CD4-positive, alpha-beta T cell treated with Interleukin-17A for 4 hours (primary cell): Measurements from ENCODE around the gene ADGRG4.
A peak's percentile ranks its signal among the peaks of the same experiment; 100 is the strongest.
"Not testable (repeated sequence)": the region's sequence is repeated elsewhere in the genome, so short reads cannot be mapped to it uniquely, and the experiment has no call there.

Experiments used
- DNase-seq: peaks from one replicate; pipeline ENCODE4 v3.0.0-alpha.2; 2020; ENCODE audit warnings: mixed read lengths

Gene ADGRG4, protein sequence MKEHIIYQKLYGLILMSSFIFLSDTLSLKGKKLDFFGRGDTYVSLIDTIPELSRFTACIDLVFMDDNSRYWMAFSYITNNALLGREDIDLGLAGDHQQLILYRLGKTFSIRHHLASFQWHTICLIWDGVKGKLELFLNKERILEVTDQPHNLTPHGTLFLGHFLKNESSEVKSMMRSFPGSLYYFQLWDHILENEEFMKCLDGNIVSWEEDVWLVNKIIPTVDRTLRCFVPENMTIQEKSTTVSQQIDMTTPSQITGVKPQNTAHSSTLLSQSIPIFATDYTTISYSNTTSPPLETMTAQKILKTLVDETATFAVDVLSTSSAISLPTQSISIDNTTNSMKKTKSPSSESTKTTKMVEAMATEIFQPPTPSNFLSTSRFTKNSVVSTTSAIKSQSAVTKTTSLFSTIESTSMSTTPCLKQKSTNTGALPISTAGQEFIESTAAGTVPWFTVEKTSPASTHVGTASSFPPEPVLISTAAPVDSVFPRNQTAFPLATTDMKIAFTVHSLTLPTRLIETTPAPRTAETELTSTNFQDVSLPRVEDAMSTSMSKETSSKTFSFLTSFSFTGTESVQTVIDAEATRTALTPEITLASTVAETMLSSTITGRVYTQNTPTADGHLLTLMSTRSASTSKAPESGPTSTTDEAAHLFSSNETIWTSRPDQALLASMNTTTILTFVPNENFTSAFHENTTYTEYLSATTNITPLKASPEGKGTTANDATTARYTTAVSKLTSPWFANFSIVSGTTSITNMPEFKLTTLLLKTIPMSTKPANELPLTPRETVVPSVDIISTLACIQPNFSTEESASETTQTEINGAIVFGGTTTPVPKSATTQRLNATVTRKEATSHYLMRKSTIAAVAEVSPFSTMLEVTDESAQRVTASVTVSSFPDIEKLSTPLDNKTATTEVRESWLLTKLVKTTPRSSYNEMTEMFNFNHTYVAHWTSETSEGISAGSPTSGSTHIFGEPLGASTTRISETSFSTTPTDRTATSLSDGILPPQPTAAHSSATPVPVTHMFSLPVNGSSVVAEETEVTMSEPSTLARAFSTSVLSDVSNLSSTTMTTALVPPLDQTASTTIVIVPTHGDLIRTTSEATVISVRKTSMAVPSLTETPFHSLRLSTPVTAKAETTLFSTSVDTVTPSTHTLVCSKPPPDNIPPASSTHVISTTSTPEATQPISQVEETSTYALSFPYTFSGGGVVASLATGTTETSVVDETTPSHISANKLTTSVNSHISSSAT (N-terminal part only)

DNA sequence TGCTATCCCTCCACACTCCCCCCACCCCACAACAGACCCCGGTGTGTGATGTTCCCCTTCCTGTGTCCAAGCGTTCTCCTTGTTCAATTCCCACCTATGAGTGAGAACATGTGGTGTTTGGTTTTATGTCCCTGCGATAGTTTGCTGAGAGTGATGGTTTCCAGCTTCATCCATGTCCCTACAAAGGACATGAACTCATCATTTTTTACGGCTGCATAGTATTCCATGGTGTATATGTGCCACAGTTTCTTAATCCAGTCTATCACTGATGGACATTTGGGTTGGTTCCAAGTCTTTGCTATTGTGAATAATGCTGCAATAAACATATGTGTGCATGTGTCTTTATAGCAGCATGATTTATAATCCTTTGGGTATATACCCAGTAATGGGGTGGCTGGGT, at the start of gene ADGRG4:
ADGRG4 (plus strand) TSS at position 243 of the 400 bp plus-strand sequence. CDS start 7,815 bp downstream, outside the sequence.
- DNase-seq = not testable (repeated sequence)

DNA sequence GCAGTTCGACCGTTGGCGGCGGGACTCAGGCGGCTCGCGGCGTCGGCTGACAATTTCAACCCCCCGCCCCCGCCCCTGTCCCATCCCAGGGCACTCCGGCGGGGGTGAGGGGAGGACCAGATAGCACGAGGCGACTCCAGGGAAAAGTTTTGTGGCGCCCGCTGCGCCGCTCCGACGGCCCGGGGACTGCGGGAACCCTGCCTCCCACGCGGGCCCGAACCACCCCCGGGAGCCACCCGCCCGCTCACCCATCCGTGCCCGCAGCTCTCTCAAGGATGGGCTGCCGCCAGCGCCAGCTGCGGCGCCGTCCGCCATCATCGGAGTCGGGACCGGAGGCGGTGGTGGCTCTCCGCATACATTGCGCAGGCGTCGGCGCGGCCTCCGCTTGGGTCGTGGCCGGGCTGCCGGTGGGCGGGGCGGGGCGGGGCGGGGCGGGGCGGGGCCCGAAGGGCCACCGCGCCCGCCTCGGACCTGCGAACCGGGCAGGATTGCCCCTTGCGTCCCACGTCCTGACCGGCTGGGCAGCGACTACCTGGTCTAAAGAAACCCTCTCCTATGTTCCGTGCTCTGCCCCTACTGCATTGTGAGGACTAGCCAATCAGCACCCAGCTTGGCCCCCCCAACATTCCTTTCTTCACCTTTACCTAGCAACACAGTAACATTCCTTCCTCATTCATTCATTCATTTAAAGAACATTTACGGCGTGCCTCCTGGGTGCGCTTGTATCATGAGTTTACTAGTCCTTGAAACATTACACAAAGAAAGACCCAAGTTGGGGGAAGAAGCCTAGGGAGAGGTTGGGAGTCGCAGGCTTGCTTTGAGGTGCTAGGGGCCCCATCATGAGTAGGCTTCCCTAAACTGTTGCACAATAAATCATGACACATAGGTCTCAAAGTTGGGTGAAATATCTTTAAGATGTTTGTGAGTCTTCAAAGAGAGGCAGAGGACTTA, 49.4 kb upstream of the ADGRG4 start, which contains the start of gene MAP7D3:
MAP7D3 (minus strand) TSS at position 360 of the 951 bp plus-strand sequence; CDS start at position 318, 42 bp downstream.
- peak; percentile 78 for DNase-seq

DNA sequence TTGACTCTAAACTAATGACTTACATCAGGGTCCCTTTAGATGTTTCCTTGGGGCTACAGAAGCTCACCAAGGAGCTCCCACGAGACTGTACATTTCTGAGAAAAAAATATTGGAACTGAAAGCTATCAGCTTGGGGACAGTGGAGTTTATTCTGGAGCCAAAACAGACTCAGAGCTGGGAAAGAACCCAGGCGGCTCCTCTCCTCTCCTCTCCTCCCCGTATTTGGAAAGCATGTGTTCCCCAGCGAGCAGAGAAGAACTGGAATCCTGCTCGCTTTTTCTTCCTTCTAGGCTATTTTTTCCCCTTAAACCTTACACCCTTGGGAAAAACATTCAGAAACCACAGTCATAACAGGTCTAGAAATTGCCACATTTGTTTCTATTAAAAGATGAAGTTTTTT, 45.2 kb upstream of the ADGRG4 start:
- DNase-seq = no peak

DNA sequence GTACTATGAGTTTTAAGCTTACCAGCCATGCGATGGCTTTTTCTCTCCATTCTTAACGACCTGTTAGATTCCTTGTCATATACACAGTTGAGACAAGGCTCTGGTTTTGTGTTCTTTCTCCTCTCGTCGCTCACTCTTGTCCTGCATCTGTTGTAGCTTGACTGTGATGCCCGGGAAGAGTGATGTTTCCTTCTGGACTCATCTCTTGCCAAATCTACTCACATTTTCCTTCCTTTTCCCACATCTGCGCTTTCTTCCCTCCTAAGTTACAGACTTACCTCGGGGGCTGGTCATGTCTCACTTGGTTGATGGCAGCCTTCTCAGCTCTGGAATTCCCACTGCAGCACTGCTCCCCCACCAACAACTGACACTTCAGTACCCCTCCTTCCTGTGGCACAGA, 44.7 kb upstream of the ADGRG4 start:
- DNase-seq = no peak

DNA sequence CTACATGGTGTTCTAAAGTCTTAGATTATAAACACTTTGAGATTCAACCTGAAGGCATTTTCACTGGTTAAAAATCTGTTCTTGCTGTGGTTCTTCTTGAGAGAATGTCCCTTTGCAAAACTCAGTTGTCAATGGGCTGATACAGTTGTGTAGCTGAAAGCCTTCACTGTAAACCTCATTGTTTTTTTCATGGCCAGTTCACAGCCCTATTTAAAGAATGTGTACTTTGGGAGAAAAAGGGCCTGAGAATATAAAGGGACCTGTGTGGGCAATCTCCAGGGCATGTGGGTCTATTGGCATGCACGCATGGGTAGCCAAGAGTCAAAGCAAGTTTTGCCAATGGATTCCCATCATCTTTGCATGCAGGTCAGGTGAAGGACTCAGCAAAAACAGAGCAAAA, 41.8 kb upstream of the ADGRG4 start:
- DNase-seq = no peak

DNA sequence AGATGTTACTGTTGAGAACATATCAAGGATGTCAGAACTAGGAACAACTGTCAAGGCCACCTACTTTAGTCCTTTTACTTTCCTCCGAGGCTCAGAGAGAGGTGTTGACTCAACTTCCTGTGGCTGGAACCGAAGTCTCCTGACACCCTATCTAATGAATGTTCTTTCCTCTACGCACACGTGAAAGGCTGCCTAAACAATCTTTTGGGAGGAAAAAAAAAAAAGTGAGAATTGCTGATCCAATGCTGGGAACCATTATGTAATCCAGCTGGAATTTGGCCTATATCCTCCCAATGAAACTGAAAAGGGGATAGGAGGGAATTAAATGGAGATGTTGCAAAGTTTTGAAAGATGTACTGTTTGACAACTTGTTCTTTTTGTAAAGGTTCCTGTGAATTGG, 41.2 kb upstream of the ADGRG4 start:
- DNase-seq = peak; percentile 29

DNA sequence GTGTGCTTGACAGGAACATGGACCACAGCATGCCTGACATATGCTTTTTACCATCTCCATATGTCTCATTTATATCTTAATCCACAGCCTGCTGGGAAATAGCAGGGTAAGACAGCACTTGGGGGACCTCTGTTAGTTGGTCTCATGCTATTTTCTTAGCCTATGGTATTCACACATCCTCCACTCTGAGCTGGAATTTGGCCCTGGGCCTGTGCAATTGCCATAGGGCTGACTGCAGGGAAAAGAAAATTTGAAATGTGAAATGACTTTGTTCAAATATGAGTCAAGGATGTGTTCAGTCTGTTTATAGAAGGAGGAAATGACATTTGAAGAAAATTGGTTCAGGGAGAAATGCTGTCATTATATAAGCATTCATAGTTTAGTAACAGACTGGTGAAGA, 40.0 kb upstream of the ADGRG4 start:
- DNase-seq = no peak

DNA sequence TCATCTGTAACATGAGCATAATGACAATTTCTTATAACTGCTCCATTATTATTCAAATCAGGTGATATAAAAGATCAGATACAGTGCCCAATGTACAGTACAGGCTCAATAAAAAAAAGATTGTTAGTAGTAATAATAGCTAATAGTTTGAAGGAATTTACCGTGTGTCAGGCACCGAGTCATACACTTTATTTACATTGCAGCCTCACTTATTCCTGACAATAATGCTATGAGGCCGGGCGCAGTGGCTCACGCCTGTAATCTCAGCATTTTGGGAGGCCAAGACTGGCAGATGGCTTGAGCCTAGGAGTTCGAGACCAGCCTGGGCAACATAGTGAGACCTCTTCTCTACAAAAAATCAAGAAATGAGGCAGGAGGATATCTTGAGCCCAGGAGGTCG, 39.4 kb upstream of the ADGRG4 start:
- DNase-seq = no peak

DNA sequence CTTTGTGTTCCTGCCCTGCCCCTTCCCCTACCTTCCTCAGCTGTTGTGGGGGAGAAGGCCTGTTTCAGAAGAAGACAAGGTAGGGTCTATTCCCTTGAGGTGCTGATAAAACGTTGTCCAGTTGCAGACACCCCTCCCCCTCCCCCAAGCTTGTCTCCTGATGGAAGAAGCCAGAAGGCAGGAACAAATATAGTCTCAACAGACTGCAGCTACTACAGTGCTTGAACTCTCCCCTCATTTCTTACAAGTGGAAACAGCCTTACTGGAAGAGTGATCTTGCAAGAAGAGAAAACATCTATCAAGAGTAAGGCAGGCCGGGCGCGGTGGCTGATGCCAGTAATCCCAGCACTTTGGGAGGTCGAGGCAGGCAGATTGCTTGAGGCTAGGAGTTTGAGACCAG, 38.5 kb upstream of the ADGRG4 start:
- no peak for DNase-seq

DNA sequence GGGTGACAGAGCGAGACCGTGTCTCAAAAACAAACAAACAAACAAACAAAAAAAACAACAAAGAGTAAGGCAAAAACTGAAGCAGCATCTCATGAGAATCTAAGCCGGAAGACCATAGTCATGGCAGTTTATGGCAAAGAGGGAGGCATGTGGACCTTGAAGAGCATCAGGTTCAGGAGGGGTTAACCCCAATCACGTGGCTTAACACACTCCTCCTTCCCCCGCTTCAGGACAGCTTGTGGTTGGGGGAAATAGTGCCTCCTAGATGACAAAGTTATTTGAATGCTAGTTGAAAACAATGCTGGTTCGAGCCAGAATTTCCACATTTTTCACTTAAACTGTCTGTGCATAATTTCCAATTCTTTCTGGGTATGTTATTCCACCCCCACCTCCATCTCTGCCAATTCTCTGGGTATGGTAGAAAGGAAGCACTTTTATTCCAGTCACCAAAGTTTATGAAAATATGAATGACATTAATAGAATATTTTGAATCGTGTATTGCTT, 37.9 kb upstream of the ADGRG4 start:
- no peak for DNase-seq

DNA sequence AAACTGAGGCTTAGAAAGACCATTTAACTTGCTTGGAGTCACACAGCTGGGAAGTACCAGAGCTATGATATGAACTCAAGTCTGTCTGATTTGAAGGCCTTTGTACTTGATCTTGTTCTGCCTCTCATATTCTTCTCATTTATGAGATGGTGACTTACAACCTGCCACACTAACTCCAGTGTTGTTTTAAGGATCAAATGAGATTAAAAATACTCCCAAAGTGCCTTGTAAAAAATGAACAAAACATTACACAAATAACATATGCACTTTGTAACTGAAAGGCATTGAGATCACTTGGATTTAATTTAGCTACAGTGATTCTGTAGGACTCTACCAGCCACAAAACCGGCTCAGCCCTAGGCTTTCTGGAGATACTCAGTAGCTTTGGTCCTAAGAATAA, 33.9 kb upstream of the ADGRG4 start:
- no peak for DNase-seq

DNA sequence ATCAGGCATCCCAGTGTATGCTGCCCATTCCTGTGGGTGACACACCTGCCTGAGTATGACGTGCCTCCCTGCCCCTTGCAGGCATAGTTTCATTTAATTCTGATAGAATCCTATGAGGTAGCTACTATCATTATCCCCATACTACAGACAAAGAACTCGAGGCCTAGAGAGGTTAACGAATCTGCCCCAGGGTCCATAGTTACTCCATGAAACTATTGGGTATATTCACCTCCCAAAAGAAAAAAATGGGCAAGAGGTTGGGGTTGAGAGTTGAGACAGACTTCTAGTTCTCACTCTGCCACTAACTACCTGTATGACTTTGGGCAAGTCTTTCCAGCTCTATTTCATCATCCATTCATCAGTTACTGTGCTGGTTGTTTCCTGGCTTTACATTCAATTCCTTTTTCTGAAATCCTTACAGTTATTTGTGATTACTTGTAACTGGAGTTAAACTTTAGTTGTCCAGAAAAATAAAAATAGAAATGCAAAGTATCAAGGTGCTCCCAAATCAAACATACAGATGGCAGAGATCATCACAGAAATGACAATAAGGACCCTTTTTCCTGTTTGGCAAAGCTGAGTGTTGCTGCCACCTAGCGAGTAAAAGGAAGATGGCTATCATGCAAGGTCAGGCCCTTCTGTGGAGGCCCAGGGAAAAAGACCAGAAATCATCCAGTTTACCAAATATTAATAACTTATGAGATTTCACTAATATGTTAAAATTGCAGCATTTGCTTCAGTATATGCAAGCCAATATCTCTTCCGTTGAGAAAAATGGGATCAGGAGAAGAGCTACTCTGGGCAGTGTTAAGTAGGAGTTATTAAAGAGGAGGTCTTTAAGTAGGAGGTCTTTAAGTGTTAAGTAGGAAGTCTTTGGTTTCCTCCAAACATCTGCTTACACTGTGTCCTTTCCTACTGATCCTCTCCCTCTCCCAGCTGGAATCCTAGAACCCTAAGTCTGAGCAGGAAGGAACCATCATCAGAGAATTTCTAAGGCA, 32.4 kb upstream of the ADGRG4 start:
- DNase-seq = peak; percentile 62

DNA sequence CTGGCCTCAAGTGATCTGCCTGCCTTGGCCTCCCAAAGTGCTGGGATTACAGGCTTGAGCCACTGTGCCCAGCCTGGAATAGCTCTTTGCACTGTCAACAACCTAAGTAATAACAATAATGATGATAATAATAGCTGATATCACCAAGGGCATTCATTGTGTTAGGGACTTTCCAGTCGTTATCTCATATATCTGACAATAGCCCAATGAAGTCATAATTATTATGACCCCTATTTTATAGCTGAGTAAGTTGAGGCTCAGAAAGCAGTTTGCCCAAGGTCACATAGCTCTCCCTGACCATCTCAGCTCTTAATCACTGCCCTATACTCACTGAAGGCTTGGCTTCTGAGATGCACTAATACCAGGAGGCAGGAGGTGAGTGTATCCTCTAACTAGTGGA, 30.8 kb upstream of the ADGRG4 start:
- DNase-seq = no peak

DNA sequence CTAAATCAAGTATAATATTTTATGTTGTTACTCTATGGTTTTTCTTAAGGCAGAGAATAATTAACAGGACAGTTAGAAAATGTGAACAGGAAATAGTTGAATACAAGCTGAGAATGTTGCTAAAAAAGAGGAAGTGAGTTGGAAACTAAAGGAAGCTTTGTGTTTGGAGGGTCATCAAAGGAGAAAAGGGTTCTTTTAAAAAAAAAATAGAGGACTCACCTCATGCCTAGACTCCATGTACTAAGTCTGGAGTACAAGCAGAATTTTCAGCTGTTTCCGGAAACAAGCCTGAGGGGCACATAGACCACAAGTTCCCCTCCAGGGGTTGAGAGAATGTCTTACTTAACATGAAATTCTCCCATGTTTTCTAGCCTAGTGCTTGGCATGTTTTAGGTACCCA, 29.5 kb upstream of the ADGRG4 start:
- no peak for DNase-seq

DNA sequence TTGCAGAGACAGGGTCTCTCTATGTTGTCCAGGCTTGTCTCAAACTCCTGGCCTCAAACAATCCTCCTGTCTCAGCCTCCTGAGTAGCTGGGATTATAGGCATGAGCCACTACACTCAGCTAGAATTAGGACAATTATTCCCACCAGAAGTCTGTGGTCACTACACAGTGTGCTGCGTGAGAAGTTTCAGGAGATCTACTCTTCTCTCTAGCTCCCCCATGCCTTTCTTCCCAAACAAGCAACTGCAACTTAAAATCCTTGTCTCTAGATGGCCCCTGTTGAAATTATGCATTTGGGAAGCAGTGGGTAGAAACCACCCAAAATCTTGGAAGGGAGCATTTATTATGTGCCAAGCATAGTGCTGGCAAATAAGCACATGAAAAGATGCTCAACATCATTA, 28.4 kb upstream of the ADGRG4 start:
- DNase-seq = no peak

DNA sequence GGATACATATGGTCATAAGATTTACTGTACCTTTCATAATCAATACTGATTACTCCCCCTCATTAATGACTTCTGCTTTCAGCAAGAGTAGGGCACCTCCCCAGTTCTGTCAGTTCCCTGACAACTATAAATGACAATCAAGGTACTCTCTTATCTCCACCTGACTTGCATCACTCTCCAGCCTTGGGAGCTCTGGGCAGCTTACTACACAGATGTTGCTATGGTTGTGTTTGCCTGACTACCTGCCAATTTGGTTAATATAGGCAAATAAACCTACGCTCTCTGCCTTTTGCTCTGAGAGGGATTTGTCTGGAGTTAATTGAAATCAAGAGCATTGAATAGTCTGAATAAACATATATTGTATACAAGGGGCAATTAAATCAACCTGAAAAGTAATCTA, 26.8 kb upstream of the ADGRG4 start:
- DNase-seq = no peak

DNA sequence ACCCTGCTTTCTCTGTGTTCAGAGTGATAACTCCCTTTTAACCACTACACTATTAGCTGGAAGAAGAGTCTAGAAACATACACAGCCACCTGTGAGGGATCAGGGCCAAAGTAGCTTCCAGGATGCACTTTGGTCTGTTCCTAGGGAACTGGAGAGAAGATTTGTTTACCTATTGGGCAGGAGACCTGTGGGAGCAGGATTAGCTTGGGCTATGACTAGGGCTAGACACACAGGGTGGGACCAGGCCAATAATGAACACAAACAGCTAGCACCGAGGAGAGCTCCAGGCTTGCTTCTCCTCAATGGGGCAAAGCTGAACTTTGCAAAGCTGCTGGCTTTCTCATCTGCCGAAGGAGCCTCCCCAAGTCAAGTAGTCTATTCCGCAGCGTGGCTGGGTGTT, 25.2 kb upstream of the ADGRG4 start:
- DNase-seq = no peak

DNA sequence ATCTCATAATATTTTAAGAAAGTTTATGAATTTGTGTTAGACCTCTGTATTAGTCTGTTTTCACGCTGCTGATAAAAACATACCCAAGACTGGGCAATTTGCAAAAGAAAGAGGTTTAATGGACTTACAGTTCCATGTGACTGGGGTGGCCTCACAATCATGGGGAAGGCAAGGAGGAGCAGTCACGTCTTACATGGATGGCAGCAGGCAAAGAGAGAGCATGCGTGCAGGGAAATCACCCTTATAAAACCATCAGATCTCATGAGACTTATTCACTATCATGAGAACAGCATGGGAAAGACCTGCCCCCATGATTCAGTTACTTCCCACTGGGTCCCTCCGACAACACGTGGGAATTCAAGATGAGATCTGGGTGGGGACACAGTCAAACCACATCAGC, 14.4 kb upstream of the ADGRG4 start:
- DNase-seq = not testable (repeated sequence)

DNA sequence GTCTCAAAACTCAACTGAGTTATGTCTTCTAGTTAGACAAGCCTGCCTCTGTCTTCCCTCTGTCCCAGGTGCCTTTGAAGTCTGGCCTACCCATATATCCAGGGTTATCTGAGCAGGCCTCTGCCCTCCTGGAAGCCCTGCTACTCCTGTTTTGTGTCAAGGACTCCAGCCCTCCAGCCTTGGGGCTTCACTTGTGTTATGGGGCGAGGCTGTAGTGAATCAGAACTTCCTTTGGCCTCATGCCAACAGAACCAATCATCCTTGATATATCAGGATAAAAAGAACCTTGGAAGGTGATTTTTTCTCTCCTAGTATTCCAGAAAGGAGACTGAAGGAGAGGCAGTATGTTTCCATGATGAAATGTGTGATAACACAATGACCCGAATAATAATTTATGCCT, 8.9 kb upstream of the ADGRG4 start:
- DNase-seq = no peak

DNA sequence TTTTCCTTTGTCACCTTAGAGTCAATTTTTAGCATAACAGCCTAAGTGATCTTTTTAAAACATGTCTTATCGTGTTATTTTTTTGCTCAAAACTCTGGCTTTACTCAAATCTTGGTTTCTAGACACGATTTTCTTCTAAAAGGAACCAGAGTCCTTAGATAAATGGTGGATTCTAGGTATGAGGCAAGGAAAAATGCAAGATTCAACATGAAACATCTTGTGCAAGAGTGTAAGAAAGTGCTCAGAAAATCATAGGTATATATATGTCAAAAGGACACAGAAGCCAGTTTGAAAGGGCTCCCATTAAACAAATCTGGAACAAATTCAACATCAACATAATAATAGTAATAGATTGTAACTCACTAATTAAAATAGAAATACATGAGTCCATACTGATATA, 8.1 kb upstream of the ADGRG4 start:
- no peak for DNase-seq
